WI38 (cell line): ENCODE data around the gene RIN3.

Experiments
- H3K4me3 ChIP-seq: 2 replicates; pipeline ENCODE4 v1.5.1; 2011; ENCODE audit warnings: low read depth, mild to moderate bottlenecking, control low read depth, low read length
- TF ChIP-seq, protein P1 (sequence below): IDR thresholded peaks from 2 replicates; pipeline ENCODE4 v1.5.1; 2012; ENCODE audit warnings: low read depth, mild to moderate bottlenecking, control low read depth, low read length

Gene RIN3

DNA sequence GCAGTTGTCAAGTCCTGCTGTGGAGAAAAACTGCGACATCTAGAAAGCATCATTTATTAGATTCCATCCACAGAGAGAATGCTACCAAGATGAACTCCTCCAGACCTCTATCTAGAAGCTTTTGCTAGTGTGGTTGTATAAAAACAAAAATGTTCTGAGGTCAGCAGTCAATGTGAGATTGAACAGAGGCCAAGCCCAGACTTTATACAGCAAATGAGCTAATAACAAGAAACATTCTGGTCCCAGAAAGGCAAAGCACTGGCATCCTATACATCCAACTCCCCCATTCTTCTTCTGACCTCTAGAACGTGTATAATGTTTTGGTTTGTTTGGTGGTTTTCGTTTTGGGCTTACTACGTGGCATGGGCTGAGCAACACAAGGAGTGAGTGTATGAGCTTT is 26.7 kb upstream of the RIN3 start:
- no peak overlapping the region for H3K4me3 ChIP-seq
- TF ChIP-seq, protein P1, sequence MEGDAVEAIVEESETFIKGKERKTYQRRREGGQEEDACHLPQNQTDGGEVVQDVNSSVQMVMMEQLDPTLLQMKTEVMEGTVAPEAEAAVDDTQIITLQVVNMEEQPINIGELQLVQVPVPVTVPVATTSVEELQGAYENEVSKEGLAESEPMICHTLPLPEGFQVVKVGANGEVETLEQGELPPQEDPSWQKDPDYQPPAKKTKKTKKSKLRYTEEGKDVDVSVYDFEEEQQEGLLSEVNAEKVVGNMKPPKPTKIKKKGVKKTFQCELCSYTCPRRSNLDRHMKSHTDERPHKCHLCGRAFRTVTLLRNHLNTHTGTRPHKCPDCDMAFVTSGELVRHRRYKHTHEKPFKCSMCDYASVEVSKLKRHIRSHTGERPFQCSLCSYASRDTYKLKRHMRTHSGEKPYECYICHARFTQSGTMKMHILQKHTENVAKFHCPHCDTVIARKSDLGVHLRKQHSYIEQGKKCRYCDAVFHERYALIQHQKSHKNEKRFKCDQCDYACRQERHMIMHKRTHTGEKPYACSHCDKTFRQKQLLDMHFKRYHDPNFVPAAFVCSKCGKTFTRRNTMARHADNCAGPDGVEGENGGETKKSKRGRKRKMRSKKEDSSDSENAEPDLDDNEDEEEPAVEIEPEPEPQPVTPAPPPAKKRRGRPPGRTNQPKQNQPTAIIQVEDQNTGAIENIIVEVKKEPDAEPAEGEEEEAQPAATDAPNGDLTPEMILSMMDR, result no peak

DNA sequence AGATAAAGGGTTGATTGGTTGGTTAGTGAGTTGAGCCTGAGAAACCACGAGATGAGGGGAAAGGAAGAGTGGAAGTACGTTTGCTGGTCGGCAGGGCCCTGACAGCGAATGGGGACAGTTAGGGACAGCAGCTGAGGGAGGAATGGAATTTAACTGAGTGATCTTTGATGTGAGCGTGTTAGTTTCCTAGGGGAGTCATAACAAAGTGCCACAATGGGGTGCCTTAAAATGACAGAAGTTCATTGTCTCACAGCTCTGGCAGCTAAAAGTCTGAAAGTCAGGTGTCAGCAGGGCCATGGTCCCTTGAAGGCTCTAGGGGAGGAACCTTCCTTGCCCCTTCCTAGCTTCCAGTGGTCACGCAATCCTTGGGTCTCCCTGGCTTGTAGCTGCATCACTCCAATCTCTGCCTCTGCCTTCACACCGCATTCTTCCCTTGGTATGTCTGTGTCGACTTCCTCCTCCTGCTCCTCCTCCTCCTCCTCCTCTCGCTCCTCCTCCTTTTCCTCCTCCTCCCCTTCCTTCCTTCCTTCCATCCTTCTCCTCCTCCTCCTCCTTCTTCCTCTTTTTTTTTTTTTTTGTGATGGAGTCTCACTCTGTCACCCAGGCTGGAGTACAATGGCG is 26.0 kb upstream of the RIN3 start:
- TF ChIP-seq, protein P1, result no peak
- no peak overlapping the region for H3K4me3 ChIP-seq

DNA sequence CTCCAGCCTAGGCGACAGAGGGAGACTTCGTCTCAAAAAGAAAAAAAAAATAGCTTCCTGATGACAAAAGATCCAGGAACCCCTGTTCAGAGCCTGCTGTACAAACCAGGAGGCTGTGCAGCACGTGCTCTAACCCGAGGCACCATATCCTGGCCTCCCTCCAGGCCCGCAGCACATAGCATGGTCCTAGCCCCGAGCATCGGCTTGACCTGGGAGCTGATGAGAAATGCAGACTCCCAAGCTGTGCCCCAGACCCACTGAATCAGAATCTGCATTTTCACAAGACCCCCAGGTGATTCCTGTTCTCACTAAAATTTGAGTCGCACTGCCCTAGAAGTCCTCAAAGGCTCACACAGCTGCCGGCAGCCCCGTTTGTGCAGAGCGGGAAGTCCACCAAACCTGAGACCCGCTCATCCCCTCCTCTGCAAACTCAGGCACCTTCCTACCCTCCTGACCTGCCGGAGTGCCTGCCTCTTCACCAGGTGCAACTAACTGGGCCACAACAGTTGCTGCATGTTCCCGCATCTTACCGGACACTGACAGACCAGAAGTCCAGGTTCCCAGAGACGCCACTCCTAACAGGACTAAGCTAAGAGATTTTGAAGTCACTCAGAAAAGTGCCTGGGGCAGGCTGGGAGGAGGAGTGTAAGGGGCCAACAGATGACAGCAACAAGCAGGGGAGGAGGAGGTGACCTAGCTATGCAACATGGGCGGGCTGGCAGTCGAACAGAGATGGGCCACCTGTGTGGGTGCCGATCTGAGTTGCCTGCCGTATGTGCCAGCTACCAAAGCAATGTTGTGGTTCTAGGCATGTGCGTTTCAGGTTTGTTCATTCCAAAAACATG is 24.0 kb upstream of the RIN3 start:
- TF ChIP-seq, protein P1, result no peak
- H3K4me3 ChIP-seq, result no peak overlapping the region

DNA sequence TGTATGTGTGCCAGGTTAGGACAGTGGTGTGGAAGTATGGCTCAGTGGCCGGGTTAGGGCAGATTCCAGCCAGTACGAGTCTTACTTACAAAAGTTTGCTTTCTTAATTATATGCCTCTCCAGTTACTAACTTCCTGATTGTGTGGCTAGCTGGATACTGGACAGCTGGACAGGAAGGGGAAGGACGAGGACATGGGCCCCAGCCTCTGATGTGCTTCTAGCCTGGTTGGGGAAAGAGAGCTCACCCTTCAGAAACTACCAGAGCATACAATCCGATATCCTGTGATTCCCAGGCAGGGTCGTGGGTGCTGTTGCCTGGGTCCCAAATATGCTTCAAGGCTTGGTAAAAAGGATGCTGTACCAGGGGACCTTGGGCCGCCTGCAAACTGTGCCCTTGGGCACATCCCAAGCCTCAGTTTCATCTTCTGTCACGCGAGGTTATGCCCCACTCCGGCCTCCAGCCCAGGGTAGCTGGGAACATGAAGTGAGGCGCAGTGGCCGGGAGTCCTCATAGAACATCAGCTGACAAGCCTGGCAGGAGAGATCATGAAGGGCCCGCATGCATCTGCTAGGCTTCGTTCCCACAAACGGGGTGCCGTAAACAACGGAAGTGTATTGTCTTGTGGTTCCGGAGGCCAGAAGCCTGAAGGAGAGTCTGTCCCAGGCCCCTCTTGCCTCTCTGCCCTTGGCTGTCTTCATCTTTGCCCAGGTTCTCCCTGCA is 23.2 kb upstream of the RIN3 start:
- TF ChIP-seq, protein P1, result no peak
- no peak overlapping the region for H3K4me3 ChIP-seq

DNA sequence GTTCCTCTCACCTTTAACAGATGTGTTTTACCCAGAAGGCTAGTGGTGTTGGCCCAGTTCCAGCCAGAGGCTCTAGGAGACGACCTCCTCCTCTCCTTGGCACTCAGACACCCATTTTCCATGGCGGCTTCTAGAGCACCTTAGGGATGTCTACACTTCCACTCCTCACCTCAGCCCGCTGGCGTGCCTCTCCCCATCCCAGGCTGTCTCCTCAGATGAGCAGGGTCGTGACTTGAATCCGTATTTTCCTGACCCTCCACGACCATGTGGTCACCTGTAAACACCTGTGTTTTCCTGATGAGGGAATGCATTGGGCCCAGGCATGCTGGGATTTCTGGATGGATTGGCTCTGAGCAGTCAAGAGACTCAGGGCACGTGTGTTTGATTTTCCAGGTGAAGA is 21.8 kb upstream of the RIN3 start:
- H3K4me3 ChIP-seq, result no peak overlapping the region
- TF ChIP-seq, protein P1, result no peak

DNA sequence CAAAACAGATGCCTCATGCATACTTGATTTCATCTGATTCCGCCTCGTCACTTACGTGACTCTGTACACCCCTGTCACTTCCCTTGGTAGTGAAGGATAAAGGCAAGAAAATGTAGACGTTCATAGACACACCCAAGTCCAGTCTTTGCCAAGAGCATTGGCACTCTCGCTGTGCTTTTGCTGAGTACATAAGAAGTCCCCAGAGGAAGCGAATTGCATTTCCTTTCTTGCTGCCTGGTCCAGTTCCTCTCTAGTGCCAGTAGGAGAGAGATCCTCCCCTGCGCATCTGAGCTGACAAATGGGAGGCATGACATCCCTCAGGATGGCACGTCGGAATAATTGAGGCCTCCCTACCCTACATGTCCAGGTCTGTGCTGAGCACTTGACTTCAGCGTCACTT is 21.3 kb upstream of the RIN3 start:
- H3K4me3 ChIP-seq, result no peak overlapping the region
- TF ChIP-seq, protein P1, result no peak

DNA sequence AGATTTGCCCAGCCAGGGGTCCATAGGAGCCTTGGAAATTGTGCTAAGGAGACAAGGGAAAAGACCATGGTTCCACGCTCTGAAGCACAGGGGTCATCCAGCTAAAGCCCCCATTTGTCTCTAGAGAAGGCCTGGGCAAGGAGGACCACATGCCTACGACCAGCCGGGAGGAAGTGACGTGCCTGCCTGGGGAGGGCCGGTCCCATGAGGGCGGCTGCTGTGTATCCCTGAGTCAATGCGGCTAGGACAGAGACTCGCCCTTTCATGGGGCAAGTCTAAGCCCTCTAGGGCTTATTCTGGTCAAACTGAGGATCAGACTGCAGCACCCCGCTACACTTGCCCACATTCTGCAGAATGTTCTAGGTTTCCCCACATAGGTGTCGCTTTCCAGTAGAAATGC is 20.6 kb upstream of the RIN3 start:
- H3K4me3 ChIP-seq, result no peak overlapping the region
- TF ChIP-seq, protein P1, result no peak
